Right ventricle myocardium inferior (tissue), 1 donor: ENCODE measurements around the gene PID1. TPM values are rescaled to one million over a fixed set of nuclear protein-coding genes. Genes with fewer than 3 reads are reported as not detected.

Source experiments
- ATAC-seq: fragments of 200-7000 bp; cut with Tn5 transposase; one replicate; pipeline ENCODE4 v1.9.1; 2020; ENCODE audit warnings: mild to moderate bottlenecking, moderate library complexity
- DNase-seq: peaks from one replicate; pipeline ENCODE4 v3.0.0; 2021; ENCODE audit errors: missing footprints
- intact Hi-C: fragments of 100-400 bp; cut with DNase I; formaldehyde crosslinking; loops from one replicate; pipeline ENCODE4 v1.11.0; 2022
- total RNA-seq: library from RNA; stranded (reverse); fragmentation: NEBNext Ultra II Directional; extraction: Animal tissue kit (Norgen Biotek cat#: 25700); gene quantifications from one replicate; pipeline ENCODE4 v1.2.1, GENCODE V29; 2021
- donor health status: DM: no; HTN: yes; CAD: no; lungs with severe emphysema.

The PID1 gene
- total RNA-seq, 1 donor from 2014 or later: 8.4 TPM

GRCh38 chr2:229150317-229150716 is 120.8 kb downstream of the PID1 start:
- intact Hi-C loops: no loop called here
- DNase-seq (no peak), ATAC-seq (no peak)

DNA sequence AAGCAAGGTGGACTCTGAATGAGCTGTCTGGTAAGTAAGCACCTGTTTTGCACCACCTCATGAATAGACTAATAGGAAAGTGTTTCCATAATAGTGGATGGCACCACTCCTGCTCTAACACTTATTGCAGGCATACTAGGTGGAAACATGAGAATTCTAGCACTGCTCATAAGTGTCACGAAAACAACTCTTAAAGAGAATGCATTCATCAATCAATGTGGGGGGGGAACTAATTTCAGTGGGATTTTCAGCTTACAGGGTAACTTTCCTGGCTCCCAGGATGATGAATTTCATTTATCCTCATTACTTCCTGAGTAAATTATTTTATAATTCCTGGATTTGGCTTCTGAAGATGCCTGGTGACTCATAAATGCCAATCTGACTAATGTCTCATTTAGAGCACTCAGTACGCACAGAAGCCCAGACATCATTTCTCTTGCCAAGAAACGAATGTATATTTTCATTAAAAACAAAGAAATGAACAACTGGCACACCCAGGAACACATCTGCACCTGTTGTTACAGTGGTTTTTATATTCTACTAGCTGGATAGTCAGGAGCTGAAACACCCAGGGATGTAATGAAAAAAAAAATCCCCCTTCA is 129.6 kb downstream of the PID1 start:
- intact Hi-C loops: no loop called here
- ATAC-seq (no peak), DNase-seq (no peak)

- ATAC-seq: no peak
- no peak for DNase-seq
- intact Hi-C loops: no loop called here
These were observed 133.4 kb downstream of the PID1 start for GRCh38 chr2:229137639-229138038.

GRCh38 chr2:229137066-229137465 is 134.0 kb downstream of the PID1 start:
- ATAC-seq: no peak
- intact Hi-C loops: no loop called here

GRCh38 chr2:229133155-229133772 is 137.8 kb downstream of the PID1 start:
- intact Hi-C loops: loop anchor here (1.0 to 2.0 kb wide), 2 partner anchors 140 to 454 kb away; no protein-coding TSS in a partner anchor
- ATAC-seq: peak; percentile 52
- DNase-seq: no peak

More at GRCh38 chr2:229137066-229137465, 134.0 kb downstream of the PID1 start:
- no peak for DNase-seq

- intact Hi-C loops: loop anchor here (2.0 kb wide), 1 partner anchor 455 kb away; no protein-coding TSS in a partner anchor
- ATAC-seq (no peak), DNase-seq (no peak)
These were observed 138.9 kb downstream of the PID1 start for GRCh38 chr2:229132236-229132635.

GRCh38 chr2:229130522-229130921 is 140.6 kb downstream of the PID1 start:
- intact Hi-C loops: no loop called here
- ATAC-seq: peak; percentile 42
- no peak for DNase-seq

- DNase-seq (no peak), ATAC-seq (peak; percentile 49)
- intact Hi-C loops: no loop called here
These were observed 141.2 kb downstream of the PID1 start for GRCh38 chr2:229129738-229130371.

DNA sequence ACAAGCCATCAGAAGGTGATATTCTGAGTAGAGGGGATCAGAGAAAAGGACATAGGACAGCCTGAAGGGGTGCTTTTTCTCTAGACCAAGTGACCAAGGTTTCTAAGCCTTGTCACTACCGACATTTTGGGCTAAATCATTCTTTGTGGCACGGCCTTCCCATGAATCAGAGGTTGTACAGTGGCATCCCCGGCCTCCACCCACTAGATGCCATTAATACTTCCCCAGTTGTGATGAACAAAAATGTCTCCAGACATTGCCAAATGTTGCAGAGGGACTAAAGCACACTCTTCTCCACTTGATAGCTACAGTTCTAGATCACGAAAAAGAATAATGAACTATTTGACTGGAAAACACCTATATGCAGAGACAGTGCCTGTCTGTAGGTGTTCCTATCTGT is 143.6 kb downstream of the PID1 start:
- no peak for DNase-seq
- no peak for ATAC-seq
- intact Hi-C loops: no loop called here

DNA sequence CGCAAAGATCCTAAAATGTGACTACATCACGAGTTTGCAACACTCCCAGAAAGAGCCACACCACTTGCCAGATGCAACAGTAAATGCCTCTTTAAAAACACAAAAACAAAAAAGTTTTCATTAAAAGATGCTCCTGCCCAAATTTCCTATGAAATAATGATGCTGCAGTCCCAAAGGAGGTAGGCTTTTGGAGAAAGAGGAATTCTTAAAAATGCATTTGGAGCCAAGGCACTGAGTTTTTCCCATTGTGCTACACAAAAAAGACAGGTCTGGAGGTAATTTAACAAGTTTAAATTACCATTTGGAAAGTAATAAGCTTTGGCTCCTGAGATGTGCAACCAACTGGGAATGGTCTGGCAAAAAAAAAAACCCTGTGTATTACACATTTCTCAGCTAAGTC is 145.0 kb downstream of the PID1 start:
- no peak for ATAC-seq
- intact Hi-C loops: no loop called here

GRCh38 chr2:229124136-229124535 is 147.0 kb downstream of the PID1 start:
- no peak for ATAC-seq
- DNase-seq: no peak
- intact Hi-C loops: no loop called here

More for the DNA sequence above, 145.0 kb downstream of the PID1 start:
- no peak for DNase-seq

DNA sequence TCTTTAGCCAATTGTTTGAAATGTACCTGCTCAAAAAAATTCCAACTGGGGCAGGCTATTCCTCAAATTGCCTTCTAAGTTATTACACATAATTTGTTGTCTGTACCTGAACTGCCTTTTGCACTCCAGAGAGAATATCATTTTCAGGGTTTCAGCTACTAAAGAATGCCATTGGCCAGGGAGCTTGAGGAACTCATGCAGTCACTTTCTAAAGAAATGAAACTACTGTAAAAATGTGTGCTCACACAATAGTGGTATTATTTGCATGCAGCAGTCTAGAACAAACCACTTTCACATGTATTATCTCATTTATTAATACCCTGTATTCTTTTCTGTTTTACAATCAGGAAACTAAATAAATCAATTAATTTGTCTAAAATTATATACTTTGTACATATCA is 152.2 kb downstream of the PID1 start:
- intact Hi-C loops: no loop called here
- no peak for DNase-seq
- ATAC-seq: no peak

GRCh38 chr2:229118336-229118735 is 152.8 kb downstream of the PID1 start:
- DNase-seq (no peak), ATAC-seq (no peak)
- intact Hi-C loops: no loop called here

- DNase-seq: no peak
- intact Hi-C loops: no loop called here
- no peak for ATAC-seq
These were observed 159.3 kb downstream of the PID1 start for GRCh38 chr2:229111744-229112143.

- ATAC-seq: no peak
- no peak for DNase-seq
- intact Hi-C loops: no loop called here
These were observed 161.9 kb downstream of the PID1 start for GRCh38 chr2:229109195-229109594.

DNA sequence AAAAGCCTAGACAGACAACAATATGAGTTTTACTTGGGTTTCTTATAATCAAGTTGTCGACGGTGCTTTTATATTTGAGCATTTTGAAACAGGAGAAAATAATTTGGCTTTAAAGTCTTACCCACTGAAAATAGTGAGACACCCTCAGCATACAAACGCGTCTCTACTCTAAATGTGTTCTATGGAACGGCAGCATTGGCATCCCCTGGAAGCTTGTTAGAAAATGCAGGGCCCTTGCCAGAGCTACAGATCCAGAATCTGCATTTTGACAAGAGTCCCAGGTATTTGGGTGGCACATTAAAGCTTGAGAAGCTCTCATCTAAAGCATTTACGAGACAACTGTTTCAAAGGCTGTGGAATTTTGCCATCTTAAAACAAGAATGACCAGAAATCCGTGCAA is 163.5 kb downstream of the PID1 start:
- ATAC-seq (no peak), DNase-seq (no peak)
- intact Hi-C loops: no loop called here

DNA sequence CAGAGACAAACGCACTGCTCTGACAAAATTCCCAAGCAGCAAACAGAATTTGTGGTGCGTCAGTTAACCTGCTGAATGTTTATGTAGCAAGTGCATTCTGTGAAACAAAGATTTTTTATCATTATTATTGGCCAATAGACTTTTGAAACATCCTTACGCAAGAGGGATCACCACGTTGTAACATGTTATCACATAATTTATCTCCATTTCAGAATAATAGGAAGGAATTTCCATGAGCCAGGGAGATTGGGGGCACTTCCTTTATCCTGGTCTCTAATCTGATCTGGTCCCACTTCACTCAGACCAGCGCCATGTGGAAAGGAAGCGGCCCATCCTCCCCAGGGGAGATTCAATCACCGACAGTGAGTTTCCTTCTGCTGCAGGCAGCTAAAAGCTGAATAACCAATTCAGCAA is 166.1 kb downstream of the PID1 start:
- intact Hi-C loops: no loop called here
- ATAC-seq (no peak), DNase-seq (no peak)

DNA sequence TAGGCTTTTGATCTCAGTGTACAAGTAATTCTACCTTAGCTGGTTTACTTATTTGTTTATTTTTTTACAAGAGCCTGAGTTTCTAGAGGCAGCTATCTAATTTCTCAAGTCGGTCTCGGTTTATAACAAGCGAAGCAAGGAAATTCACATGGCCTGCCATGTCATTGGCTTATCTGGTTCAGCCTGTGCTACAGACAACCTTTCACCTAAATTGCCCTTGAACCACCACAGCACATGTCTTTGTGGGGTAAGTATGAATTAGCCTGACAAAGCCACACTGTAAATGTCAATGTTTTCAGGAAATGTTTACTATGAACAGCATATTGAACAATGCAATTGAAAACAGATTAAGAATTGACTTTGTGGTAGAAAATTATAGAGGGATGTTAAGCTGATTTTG is 167.1 kb downstream of the PID1 start:
- DNase-seq: no peak
- ATAC-seq: no peak

GRCh38 chr2:229101314-229101713 is 169.8 kb downstream of the PID1 start:
- no peak for ATAC-seq
- intact Hi-C loops: no loop called here
- no peak for DNase-seq

More for the DNA sequence above, 167.1 kb downstream of the PID1 start:
- intact Hi-C loops: no loop called here

- intact Hi-C loops: no loop called here
- ATAC-seq: no peak
- no peak for DNase-seq
These were observed 171.9 kb downstream of the PID1 start for GRCh38 chr2:229099231-229099630.
